Measurements from ENCODE around the gene RAB20.

Gene RAB20

DNA sequence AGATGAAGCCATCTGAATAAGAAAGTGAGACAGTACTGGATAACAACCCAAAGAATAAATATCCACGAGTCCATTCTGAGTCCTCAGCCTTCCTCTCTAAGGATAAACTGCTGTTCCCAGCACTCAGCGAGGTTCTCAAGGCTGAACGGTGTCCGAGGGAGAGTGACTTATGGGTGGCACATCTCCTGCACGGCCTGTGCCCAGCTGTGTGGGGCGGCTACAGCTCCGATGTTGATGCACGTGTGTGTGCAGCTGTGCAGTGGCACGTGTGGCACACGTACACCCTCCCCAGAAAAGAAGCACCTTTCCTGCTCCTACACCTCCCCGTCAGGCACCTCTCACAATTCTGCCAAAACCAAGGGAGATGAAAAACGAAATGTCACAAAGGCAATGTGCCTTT lies 45.0 kb downstream of the RAB20 start:
- TF ChIP-seq SIN3A (IDR thresholded peaks at IDR 0.05; ENCODE audit: borderline replicate concordance, insufficient read depth, low read length) (no peak), POLR2AphosphoS5 (IDR thresholded peaks at IDR 0.05; ENCODE audit: low read depth, low read length) (no peak), FOXP2 (optimal IDR thresholded peaks at IDR 0.05; ENCODE audit: borderline replicate concordance, extremely low read depth, extremely low read length, insufficient read depth) (no peak)
- TF ChIP-seq, protein P1, sequence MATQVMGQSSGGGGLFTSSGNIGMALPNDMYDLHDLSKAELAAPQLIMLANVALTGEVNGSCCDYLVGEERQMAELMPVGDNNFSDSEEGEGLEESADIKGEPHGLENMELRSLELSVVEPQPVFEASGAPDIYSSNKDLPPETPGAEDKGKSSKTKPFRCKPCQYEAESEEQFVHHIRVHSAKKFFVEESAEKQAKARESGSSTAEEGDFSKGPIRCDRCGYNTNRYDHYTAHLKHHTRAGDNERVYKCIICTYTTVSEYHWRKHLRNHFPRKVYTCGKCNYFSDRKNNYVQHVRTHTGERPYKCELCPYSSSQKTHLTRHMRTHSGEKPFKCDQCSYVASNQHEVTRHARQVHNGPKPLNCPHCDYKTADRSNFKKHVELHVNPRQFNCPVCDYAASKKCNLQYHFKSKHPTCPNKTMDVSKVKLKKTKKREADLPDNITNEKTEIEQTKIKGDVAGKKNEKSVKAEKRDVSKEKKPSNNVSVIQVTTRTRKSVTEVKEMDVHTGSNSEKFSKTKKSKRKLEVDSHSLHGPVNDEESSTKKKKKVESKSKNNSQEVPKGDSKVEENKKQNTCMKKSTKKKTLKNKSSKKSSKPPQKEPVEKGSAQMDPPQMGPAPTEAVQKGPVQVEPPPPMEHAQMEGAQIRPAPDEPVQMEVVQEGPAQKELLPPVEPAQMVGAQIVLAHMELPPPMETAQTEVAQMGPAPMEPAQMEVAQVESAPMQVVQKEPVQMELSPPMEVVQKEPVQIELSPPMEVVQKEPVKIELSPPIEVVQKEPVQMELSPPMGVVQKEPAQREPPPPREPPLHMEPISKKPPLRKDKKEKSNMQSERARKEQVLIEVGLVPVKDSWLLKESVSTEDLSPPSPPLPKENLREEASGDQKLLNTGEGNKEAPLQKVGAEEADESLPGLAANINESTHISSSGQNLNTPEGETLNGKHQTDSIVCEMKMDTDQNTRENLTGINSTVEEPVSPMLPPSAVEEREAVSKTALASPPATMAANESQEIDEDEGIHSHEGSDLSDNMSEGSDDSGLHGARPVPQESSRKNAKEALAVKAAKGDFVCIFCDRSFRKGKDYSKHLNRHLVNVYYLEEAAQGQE (IDR thresholded peaks at IDR 0.05; ENCODE audit: insufficient read depth in 1 of 2, low read depth in 2 of 2, low read length in 2 of 2) = no peak

DNA sequence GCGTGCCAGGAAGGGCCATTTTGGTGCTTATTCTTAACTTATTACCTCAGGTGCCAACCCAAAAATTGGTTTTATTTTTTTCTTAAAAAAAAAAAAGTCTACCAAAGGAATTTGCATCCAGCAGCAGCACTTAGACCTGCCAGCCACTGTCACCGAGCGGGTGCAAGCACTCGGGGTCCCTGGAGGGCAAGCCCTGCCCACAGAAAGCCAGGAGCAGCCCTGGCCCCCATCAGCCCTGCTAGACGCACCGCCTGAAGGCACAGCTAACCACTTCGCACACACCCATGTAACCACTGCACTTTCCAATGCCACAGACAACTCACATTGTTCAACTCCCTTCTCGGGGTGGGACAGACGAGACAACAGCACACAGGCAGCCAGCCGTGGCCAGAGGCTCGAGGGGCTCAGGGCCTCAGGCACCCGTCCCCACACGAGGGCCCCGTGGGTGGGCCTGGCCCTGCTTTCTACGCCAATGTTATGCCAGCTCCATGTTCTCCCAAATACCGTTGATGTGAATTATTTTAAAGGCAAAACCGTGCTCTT lies 49.3 kb downstream of the RAB20 start:
- TF ChIP-seq TAF1 (IDR thresholded peaks at IDR 0.05; ENCODE audit: borderline replicate concordance, insufficient read depth, low read length) = no peak
- TF ChIP-seq POLR2AphosphoS5 (IDR thresholded peaks at IDR 0.05; ENCODE audit: low read depth, low read length) = no peak
- TF ChIP-seq, protein P1 (IDR thresholded peaks at IDR 0.05; ENCODE audit: insufficient read depth in 1 of 2, low read depth in 2 of 2, low read length in 2 of 2) = no peak
- TF ChIP-seq SIN3A (IDR thresholded peaks at IDR 0.05; ENCODE audit: borderline replicate concordance, insufficient read depth, low read length) = no peak
- TF ChIP-seq FOXP2 (optimal IDR thresholded peaks at IDR 0.05; ENCODE audit: borderline replicate concordance, extremely low read depth, extremely low read length, insufficient read depth) = no peak

DNA sequence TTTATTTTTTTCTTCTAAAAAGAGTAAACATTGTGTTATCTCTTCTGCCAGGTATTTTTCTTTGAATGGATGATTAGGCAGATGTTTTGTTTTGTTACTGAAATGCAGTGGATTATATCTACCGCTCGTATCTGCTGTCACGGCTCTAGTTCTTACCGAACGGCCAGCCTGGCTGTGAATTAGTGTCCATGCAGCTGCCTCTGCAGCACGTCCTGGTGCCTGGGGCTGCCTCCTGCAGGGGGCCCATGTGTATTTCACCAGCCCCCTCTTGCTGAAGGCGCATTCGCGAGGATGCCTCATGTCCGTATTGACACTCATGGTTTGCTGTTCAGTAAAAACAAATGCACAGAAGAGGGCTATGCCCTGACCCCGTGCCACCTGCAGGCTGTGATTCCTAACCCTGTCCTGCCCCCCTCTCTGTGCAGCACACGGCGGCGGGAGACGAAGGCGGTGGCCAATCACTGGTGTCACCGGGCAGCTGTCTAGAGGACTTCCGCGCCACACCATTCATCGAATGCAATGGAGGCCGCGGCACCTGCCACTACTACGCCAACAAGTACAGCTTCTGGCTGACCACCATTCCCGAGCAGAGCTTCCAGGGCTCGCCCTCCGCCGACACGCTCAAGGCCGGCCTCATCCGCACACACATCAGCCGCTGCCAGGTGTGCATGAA lies 49.9 kb downstream of the RAB20 start:
- TF ChIP-seq TAF1 (IDR thresholded peaks at IDR 0.05; ENCODE audit: borderline replicate concordance, insufficient read depth, low read length) (no peak), FOXP2 (optimal IDR thresholded peaks at IDR 0.05; ENCODE audit: borderline replicate concordance, extremely low read depth, extremely low read length, insufficient read depth) (no peak), SIN3A (IDR thresholded peaks at IDR 0.05; ENCODE audit: borderline replicate concordance, insufficient read depth, low read length) (no peak), POLR2AphosphoS5 (IDR thresholded peaks at IDR 0.05; ENCODE audit: low read depth, low read length) (no peak)
- TF ChIP-seq, protein P1 (IDR thresholded peaks at IDR 0.05; ENCODE audit: insufficient read depth in 1 of 2, low read depth in 2 of 2, low read length in 2 of 2) = no peak

DNA sequence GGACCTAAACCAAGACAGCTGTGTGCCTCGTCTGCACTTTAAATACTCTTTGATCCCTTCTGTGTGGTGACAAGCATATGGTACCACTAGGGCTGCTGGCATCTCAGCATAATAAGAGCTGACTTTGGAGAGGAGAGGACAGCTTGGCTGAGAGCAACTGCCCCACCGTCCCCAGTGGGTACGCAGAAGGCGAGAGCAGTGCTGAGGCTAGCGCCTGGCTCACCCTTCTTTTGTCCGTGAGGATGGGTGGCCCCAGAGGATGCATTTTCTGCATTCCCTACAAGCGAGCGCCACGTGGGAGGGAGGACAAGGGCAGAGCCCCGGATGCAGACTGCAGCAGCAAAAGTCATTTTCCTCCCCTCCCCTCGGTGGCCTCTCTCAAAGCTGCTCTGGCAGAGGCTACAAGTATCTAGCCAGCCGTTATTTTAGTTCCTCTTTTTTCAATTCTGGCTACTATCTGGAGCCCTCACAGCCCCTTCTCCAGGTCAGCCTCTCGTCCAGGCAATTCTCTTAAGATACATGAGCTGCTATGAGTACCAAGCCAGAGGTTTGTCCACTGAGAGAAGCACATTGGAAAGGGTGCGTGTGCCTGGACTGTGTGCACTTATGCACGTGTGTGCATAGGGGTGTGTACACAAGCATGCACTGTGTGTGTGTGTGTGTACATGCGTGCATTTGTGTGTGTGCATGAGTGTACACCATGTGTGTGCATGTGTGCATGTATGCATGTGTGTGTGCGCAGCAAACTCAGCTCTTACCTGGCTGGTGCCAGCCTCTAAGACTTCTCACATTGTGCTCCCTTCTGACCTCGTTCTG lies 51.3 kb downstream of the RAB20 start:
- TF ChIP-seq FOXP2 (optimal IDR thresholded peaks at IDR 0.05; ENCODE audit: borderline replicate concordance, extremely low read depth, extremely low read length, insufficient read depth) (no peak), POLR2AphosphoS5 (IDR thresholded peaks at IDR 0.05; ENCODE audit: low read depth, low read length) (no peak), SIN3A (IDR thresholded peaks at IDR 0.05; ENCODE audit: borderline replicate concordance, insufficient read depth, low read length) (no peak), TAF1 (IDR thresholded peaks at IDR 0.05; ENCODE audit: borderline replicate concordance, insufficient read depth, low read length) (no peak)
- TF ChIP-seq, protein P1 (IDR thresholded peaks at IDR 0.05; ENCODE audit: insufficient read depth in 1 of 2, low read depth in 2 of 2, low read length in 2 of 2) = no peak

All from PFSK-1 (cell line).